BLaER1 treated with 17β-estradiol and CSF1 and Interleukin-3, amounts not matched to agents 10 nM and 100 nM (cell line): ENCODE data around the gene SYNPO2.
"Not testable (repeated sequence)": the region's sequence is repeated elsewhere in the genome, so short reads cannot be mapped to it uniquely, and the experiment has no call there.

Experiments
- H3K27ac ChIP-seq, 11 experiments: shearing (Covaris generic); formaldehyde crosslinking; 2 replicates each; pipeline ENCODE4 v1.8.1; 2022
- H3K27me3 ChIP-seq, 11 experiments: shearing (Covaris generic); formaldehyde crosslinking; 2 replicates each; pipeline ENCODE4 v1.8.1; 2022
- H3K36me3 ChIP-seq, 11 experiments: shearing (Covaris generic); formaldehyde crosslinking; 2 replicates each; pipeline ENCODE4 v1.8.1; 2022
- H3K4me1 ChIP-seq, 10 experiments: shearing (Covaris generic); formaldehyde crosslinking; 2 replicates each; pipeline ENCODE4 v1.8.1; 2022
- H3K4me2 ChIP-seq, 11 experiments: shearing (Covaris generic); formaldehyde crosslinking; 2 replicates each; pipeline ENCODE4 v1.8.1; 2022
- H3K4me3 ChIP-seq, 10 experiments: shearing (Covaris generic); formaldehyde crosslinking; 2 replicates each; pipeline ENCODE4 v1.8.1; 2022
- H3K9ac ChIP-seq, 11 experiments: shearing (Covaris generic); formaldehyde crosslinking; 2 replicates each; pipeline ENCODE4 v1.8.1; 2022
- H3K9me3 ChIP-seq, 11 experiments: shearing (Covaris generic); formaldehyde crosslinking; replicated peaks in 1 of 11; 2 replicates each; pipeline ENCODE4 v1.8.1; 2022
- H4K20me1 ChIP-seq, 11 experiments: shearing (Covaris generic); formaldehyde crosslinking; 2 replicates each; pipeline ENCODE4 v1.8.1; 2022
- Cebpa-rat ChIP-seq, 11 experiments: shearing (Covaris generic); IDR thresholded peaks; 2 replicates each; pipeline ENCODE4 v1.8.1; 2022

The SYNPO2 gene

DNA sequence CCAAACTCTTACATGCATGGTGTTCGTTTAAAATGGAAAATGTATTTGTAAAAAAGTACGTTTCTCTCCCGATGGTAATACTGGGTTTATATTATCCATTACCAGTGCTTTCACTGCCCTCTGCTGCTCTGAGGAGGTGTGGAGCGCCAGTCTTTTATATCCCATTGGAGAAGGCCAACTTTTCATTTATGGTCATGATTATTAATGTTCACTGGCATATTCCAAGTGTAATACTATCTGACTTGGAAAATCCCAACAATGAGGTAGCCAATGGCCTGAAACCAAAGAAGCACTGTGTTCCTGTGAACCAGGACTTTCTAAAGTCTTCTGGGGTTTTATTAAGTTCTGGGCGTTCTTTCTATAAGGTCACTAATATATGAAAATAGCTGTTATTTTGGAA is 80.7 kb downstream of the SYNPO2 start:
- no peak for TF ChIP-seq Cebpa-rat (IDR thresholded peaks at IDR 0.05)
- no peaks in the 10 kb centered on the region for H3K27me3 ChIP-seq
- H3K9ac ChIP-seq: no peak overlapping the region
- H3K9me3 ChIP-seq: no peaks in the 10 kb centered on the region
- H4K20me1 ChIP-seq: no peaks in the 10 kb centered on the region
- peaks cover 8 to 19% (median 16%) of the 10 kb centered on the region in 10 experiments for H3K4me1 ChIP-seq
- no peak overlapping the region for H3K27ac ChIP-seq
- H3K36me3 ChIP-seq: no peaks in the 10 kb centered on the region
- no peak overlapping the region for H3K4me3 ChIP-seq
- H3K4me2 ChIP-seq: no peak overlapping the region

GRCh38 chr4:118972167-118972566 is 83.5 kb downstream of the SYNPO2 start:
- Histone ChIP-seq H3K9ac (no peak overlapping the region), H3K4me2 (no peak overlapping the region), H3K4me3 (no peak overlapping the region), H3K9me3 (no peaks in the 10 kb centered on the region), H3K27ac (no peak overlapping the region), H4K20me1 (no peaks in the 10 kb centered on the region), H3K27me3 (no peaks in the 10 kb centered on the region), H3K4me1 (peaks cover 8 to 18% (median 15%) of the 10 kb centered on the region in 10 experiments), H3K36me3 (no peaks in the 10 kb centered on the region)
- no peak for TF ChIP-seq Cebpa-rat (IDR thresholded peaks at IDR 0.05)

- peaks cover 2 to 6% (median 4%) of the 10 kb centered on the region in 10 experiments for H3K4me1 ChIP-seq
- H3K36me3 ChIP-seq: no peaks in the 10 kb centered on the region
Measured at GRCh38 chr4:118973295-118973694, 84.6 kb downstream of the SYNPO2 start.

GRCh38 chr4:118974758-118975157 is 86.1 kb downstream of the SYNPO2 start:
- no peaks in the 10 kb centered on the region for H3K4me1 ChIP-seq
- H3K27me3 ChIP-seq: no peaks in the 10 kb centered on the region
- no peak overlapping the region for H3K4me3 ChIP-seq
- H3K9me3 ChIP-seq: no peaks in the 10 kb centered on the region
- no peak overlapping the region for H3K4me2 ChIP-seq
- H3K27ac ChIP-seq: no peak overlapping the region
- no peak for TF ChIP-seq Cebpa-rat (IDR thresholded peaks at IDR 0.05)
- no peak overlapping the region for H3K9ac ChIP-seq
- H4K20me1 ChIP-seq: no peaks in the 10 kb centered on the region
- no peaks in the 10 kb centered on the region for H3K36me3 ChIP-seq

More at GRCh38 chr4:118973295-118973694, 84.6 kb downstream of the SYNPO2 start:
- no peak overlapping the region for H3K4me2 ChIP-seq
- no peak overlapping the region for H3K27ac ChIP-seq
- TF ChIP-seq Cebpa-rat (IDR thresholded peaks at IDR 0.05): no peak
- no peaks in the 10 kb centered on the region for H3K27me3 ChIP-seq
- H3K9me3 ChIP-seq: no peaks in the 10 kb centered on the region
- H3K4me3 ChIP-seq: no peak overlapping the region
- no peak overlapping the region for H3K9ac ChIP-seq
- no peaks in the 10 kb centered on the region for H4K20me1 ChIP-seq

GRCh38 chr4:118975449-118976192 is 87.0 kb downstream of the SYNPO2 start:
- no peaks in the 10 kb centered on the region for H4K20me1 ChIP-seq
- no peak overlapping the region for H3K9ac ChIP-seq
- TF ChIP-seq Cebpa-rat (IDR thresholded peaks at IDR 0.05): no peak
- H3K27me3 ChIP-seq: no peaks in the 10 kb centered on the region
- H3K4me3 ChIP-seq: no peak overlapping the region
- H3K4me1 ChIP-seq: no peaks in the 10 kb centered on the region
- H3K27ac ChIP-seq: no peak overlapping the region
- no peak overlapping the region for H3K4me2 ChIP-seq
- H3K9me3 ChIP-seq: no peaks in the 10 kb centered on the region
- H3K36me3 ChIP-seq: no peaks in the 10 kb centered on the region

- not testable (repeated sequence) for H4K20me1 ChIP-seq, H3K27ac ChIP-seq, H3K36me3 ChIP-seq, H3K27me3 ChIP-seq, H3K4me3 ChIP-seq, H3K4me2 ChIP-seq, H3K4me1 ChIP-seq, H3K9ac ChIP-seq, H3K9me3 ChIP-seq
Measured at GRCh38 chr4:118976193-118976560, 87.5 kb downstream of the SYNPO2 start.

DNA sequence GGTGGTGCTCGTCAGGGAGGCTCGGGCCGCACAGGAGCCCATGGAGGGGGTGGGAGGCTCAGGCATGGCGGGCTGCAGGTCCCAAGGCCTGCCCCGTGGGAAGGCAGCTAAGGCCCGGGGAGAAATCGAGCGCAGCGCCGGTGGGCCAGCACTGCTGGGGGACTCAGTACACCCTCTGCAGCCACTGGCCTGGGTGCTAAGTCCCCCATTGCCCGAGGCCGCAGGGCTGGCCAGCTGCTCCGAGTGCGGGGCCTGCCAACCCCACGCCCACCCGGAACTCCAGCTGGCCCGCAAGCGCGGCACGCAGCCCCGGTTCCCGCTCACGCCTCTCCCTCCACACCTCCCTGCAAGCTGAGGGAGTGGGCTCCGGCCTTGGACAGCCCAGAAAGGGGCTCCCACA is 88.4 kb downstream of the SYNPO2 start:
- not testable (repeated sequence) for H3K4me2 ChIP-seq, H3K36me3 ChIP-seq, H3K9ac ChIP-seq, H3K9me3 ChIP-seq, H3K4me3 ChIP-seq, H3K27ac ChIP-seq, H3K27me3 ChIP-seq, H3K4me1 ChIP-seq, H4K20me1 ChIP-seq

DNA sequence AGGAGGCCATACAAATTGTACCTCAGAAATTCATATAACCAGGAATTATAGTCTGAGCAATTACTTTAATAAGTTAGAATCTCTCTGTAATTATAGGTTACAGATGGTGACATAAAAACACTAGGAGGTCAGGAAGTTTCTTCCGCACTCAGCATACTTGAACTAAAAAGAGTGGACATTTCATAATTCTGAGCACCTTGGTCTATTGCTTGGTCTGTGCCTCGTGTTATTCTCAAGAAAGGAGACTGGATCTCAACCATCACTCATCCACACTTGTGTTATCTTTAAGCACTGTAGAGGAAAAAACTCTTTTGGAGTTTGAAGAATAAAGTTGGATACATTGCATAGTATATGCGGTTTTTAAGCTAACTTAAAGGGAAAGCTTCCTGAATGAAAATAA is 91.1 kb downstream of the SYNPO2 start:
- H3K9ac ChIP-seq: no peak overlapping the region
- no peaks in the 10 kb centered on the region for H3K27me3 ChIP-seq
- TF ChIP-seq Cebpa-rat (IDR thresholded peaks at IDR 0.05): no peak
- H3K4me2 ChIP-seq: no peak overlapping the region
- H3K9me3 ChIP-seq: no peaks in the 10 kb centered on the region
- H3K4me1 ChIP-seq: peaks cover 0 to 5% (median 4%) of the 10 kb centered on the region in 10 experiments; a peak in 12 of 20 replicates
- no peaks in the 10 kb centered on the region for H3K36me3 ChIP-seq
- H3K4me3 ChIP-seq: no peak overlapping the region
- no peaks in the 10 kb centered on the region for H4K20me1 ChIP-seq
- H3K27ac ChIP-seq: no peak overlapping the region

DNA sequence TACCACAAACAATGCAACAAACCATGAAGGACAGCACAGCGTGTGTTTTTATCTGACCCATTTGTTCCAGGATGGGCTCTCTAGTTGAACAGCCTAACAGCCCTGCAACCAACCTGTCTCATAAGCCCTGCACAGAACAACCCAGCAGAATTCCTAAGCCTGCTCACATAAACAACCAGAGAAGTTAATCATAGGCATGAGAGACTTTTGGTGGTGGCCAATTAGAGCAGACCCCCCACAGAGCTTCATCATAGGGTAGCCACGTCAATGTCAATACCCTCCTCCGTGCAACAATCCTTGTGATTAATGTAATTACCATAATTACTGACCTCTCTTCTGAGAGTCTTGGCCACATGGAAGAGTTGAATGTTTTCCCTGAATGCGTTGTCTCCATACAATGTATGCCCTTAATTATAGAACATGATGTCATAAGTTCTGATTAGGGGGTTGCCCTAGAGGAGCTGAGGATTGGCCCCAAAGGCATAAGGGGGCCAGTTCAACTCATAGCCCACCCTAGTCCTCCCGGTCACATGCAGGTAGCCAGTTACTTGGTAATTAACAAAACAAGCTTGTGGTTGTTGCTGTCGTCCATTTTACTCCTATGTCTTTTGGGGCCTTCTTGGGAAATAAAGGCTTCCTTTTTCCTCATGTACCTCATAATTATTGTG is 92.7 kb downstream of the SYNPO2 start:
- Histone ChIP-seq H3K4me1 (peaks cover 0 to 21% (median 18%) of the 10 kb centered on the region in 10 experiments; a peak in 17 of 20 replicates), H3K4me3 (no peak overlapping the region), H3K9ac (no peak overlapping the region), H3K27me3 (no peaks in the 10 kb centered on the region), H3K9me3 (no peaks in the 10 kb centered on the region), H3K36me3 (no peaks in the 10 kb centered on the region), H4K20me1 (no peaks in the 10 kb centered on the region), H3K4me2 (no peak overlapping the region), H3K27ac (no peak overlapping the region)
- no peak for TF ChIP-seq Cebpa-rat (IDR thresholded peaks at IDR 0.05)

DNA sequence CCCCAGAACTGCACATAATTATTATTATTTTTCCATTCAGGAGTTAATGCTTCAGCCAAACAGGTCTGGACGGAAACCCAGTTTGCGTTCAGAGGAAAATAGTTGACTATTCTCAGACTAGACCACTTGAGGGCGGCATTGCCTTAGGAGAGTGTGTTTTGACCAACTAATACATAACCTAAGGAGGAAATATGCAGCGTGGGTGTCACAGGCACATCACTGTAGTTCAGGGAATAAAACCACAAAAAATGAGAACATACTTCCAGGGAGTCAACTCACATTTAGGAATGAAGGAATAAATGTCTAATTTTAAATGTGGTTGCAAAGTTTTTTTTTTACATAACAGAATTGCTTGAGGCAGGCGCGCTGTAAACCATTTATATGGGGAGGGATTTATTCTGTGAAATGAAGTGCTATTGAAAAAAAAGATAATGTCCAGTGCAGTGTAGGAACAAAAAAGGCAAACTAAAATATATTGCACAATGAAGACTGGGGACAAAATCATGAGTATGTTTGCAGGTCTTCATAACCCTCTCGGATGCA is 93.3 kb downstream of the SYNPO2 start:
- TF ChIP-seq Cebpa-rat (IDR thresholded peaks at IDR 0.05): no peak
- H3K27ac ChIP-seq: no peak overlapping the region
- no peaks in the 10 kb centered on the region for H3K9me3 ChIP-seq
- no peak overlapping the region for H3K9ac ChIP-seq
- H3K4me3 ChIP-seq: no peak overlapping the region
- 0 out of 22 replicates have a peak overlapping the region, but pooled peaks of 1 of the 11 experiments have one; percentile 14 for H3K4me2 ChIP-seq
- no peaks in the 10 kb centered on the region for H3K27me3 ChIP-seq
- H3K36me3 ChIP-seq: no peaks in the 10 kb centered on the region
- peaks cover 0 to 27% (median 20%) of the 10 kb centered on the region in 10 experiments; a peak in 17 of 20 replicates for H3K4me1 ChIP-seq
- no peaks in the 10 kb centered on the region for H4K20me1 ChIP-seq
